ENCODE results near the gene SPOUT1.
A peak's percentile ranks its signal among the peaks of the same experiment; 100 is the strongest.
"Not testable (repeated sequence)": the region's sequence is repeated elsewhere in the genome, so short reads cannot be mapped to it uniquely, and the experiment has no call there.

The SPOUT1 gene

DNA sequence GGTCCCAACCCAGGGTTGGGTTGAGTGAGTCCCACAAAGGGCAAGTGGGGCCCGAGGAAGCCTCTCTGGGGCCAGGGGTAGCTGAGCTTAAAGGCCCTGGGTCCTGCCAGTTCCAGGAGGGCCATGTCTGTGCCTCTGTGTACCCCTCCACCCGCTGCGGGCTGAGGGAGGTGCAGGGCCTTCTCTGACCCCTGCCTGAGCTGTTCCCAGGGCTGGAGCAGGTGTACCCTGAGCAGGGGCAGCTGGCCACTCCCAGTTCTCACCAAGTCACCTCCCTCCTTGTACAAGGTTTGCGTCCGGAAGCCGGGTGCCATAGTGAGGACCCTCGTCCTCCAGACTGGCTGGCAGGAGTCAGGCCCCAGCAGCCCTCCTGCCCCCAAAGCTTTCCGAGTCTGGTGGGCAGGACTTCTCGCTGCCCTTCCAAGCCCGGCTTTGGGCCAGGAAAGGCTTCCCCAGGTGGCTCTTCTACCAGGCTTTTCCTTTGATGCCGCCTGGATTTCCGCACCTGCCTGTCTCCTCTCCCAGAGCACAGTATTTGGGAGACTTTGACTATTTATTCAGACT lies 20.5 kb downstream of the SPOUT1 start:
- TF ChIP-seq POLR2A (IDR thresholded peaks at IDR 0.05; ENCODE audit: low read length) (no peak), GATA1 (IDR thresholded peaks at IDR 0.05; ENCODE audit: low read depth, low read length) (no peak)
- DNase-seq: no peak

DNA sequence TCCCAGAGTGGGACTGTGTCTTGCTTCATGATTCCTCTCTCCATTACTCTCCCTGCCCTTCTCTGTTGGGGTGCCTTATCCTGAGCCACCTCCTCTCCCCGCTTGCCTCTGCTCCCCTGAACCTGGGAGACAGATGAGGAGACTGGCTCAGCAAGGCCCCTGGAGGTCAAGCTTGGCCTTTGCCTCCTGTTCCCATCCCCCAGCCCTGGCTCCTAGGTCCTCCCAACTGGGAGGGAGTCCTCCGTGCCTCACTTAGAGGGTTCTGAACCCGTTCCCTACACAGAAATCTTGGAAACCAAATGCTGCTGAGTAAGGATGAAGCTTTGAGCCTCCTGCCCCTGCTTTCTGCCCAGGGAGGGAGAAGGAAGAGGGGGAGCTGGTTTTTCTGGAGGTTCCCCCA lies 21.1 kb downstream of the SPOUT1 start:
- TF ChIP-seq POLR2A (IDR thresholded peaks at IDR 0.05; ENCODE audit: low read length) (no peak), GATA1 (IDR thresholded peaks at IDR 0.05; ENCODE audit: low read depth, low read length) (no peak)
- no peak for DNase-seq

DNA sequence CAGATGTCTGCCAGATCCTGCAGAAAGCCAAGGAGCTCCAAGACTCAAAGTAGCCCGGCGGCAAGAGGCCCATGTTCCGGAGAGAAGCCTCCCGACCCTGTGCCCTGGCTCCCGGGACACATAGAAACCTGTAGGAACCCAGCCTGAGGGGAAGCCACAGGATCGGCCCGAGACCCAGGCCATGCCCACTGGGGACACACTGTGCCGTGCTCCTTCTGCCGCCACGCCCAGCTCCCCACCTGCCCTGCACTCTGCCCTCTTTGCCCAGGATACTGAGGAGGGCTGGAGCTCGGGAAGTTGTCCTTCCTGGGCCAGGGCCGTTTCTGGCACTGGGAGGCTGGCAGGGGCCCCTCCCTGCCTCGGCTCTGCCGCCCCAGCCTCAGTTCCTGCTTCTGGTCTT lies 21.8 kb downstream of the SPOUT1 start:
- no peak for DNase-seq
- TF ChIP-seq GATA1 (IDR thresholded peaks at IDR 0.05; ENCODE audit: low read depth, low read length) (no peak), POLR2A (IDR thresholded peaks at IDR 0.05; ENCODE audit: low read length) (no peak)

DNA sequence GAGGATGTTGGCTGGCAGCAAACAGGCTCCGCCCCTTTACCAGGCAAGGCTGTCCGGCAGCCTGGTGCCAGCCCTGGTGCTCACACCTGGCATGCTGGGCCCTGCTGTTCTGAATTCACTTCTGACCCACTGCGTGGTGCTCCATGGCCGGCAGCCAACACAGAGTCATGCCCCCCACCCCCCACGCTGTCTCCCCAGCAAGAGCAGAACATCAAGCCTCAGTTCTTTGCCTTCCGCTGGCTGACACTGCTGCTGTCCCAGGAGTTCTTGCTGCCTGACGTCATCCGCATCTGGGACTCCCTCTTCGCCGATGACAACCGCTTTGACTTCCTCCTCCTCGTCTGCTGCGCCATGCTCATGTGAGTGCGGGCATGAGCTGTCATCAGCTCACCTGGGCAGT lies 23.9 kb downstream of the SPOUT1 start:
- DNase-seq: no peak
- TF ChIP-seq POLR2A (IDR thresholded peaks at IDR 0.05; ENCODE audit: low read length) (no peak), GATA1 (IDR thresholded peaks at IDR 0.05; ENCODE audit: low read depth, low read length) (no peak)

DNA sequence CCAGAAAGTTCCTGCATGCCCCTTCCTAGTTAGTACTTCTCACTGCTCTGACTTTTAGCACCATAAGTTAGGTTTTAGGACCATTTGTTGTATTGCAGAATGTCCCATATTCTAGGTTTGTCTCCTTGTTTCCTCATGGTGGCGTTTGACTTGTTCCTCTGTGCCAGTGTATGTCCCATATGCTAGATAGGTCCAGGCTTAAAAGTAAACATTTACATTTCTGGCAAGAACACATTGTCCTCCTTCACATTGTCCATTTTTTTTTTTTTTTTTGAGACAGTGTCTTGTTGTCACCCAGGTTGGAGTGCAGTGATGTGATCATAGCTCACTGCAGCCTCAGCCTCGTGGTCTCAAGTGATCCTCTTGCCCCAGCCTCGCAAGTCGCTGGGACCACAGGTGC lies 27.1 kb downstream of the SPOUT1 start:
- DNase-seq: no peak

DNA sequence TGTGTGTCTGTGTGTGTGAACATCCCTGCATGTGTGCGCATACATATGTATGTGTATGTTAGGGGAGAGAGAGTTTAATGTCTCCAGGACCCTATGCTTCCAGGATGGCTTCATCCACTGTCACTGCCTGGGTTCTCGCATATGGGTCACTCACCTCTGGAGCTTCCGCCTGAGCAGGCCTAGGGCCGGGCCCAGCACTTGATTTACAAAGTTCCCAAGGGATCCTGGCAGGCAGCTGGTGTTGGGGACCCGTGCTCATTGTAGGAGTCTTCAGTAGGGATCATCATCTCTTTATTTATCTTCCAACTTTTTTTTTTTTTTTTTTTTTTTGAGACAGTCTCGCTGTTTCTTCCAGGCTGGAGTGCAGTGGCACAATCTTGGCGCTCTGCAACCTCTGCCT lies 29.5 kb downstream of the SPOUT1 start:
- DNase-seq: no peak
- no peak for TF ChIP-seq POLR2A (IDR thresholded peaks at IDR 0.05; ENCODE audit: low read length)
- TF ChIP-seq GATA1 (IDR thresholded peaks at IDR 0.05; ENCODE audit: low read depth, low read length): no peak

More for the DNA sequence above, 27.1 kb downstream of the SPOUT1 start:
- TF ChIP-seq GATA1 (IDR thresholded peaks at IDR 0.05; ENCODE audit: low read depth, low read length) (no peak), POLR2A (IDR thresholded peaks at IDR 0.05; ENCODE audit: low read length) (no peak)

DNA sequence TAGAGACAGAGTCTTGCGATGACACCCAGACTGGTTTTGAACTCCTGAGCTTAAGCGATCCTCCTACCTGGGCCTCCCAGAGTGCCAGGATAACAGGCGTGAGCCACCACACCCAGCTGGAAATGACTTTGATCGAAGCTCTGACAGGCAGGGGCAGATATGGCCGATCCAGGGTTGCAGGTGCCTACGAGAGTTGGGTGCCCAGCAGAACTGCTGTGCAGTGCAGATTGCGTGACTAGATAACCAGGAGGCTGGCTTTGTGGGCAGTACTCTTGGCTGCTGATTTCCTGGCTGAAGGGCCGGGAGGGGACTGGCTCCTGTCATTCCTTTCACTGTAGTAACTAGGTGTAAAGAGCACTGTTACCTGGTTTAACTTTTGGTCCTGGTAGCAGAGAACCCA lies 30.7 kb downstream of the SPOUT1 start:
- no peak for TF ChIP-seq GATA1 (IDR thresholded peaks at IDR 0.05; ENCODE audit: low read depth, low read length)
- no peak for TF ChIP-seq POLR2A (IDR thresholded peaks at IDR 0.05; ENCODE audit: low read length)
- DNase-seq: peak; percentile 15 to 29

DNA sequence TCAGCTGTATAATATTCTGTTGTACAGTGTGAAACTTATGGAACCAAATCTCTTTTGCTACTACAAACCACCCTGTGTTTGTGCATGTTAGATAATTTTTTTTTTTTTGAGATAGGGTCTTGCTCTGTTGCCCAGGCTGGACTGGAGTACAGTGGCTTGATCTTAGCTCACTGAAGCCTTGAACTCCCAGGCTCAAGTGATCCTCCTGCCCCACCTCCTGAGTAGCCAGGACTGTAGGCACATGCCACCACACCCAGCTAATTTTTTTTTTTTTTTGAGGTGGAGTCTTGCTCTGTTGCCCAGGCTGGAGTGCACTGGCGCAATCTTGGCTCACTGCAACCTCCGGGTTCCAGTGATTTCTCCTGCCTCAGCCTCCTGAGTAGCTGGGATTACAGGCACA lies 34.6 kb downstream of the SPOUT1 start:
- not testable (repeated sequence) for DNase-seq

DNA sequence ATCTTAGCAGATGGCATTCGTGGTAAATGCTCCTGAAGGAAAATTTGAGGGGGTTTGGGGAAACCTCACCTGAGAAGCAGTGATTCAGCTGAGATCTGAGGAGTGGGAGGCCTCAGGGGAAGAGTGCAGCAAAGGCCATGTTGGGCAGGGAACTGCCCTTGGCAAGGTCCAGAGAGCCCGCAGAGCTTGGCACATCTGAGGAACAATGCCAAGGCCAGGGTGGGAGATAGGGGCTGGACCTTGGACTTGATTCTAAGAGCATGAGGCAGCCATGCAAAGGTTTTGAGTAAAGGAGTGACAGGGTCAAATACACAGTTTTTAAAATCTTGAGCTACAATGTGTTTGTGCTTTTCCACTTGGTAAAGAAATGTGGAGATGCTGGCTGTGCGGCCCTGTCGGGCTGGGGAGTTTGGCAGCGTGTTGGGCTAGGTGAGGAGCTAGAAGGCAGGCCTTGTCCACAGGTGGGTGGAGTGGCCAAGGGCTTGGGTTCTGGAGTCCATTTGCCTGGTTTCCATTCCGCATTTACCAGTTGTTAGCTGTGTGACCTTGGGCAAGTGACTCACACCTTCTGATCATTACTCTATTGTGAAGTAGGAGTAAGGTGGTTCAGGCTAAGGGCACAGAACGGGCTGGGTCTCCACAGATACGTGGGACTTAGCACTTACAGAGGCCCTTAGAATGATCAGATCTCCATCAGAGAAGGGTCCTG lies 36.5 kb downstream of the SPOUT1 start:
- TF ChIP-seq POLR2A (IDR thresholded peaks at IDR 0.05; ENCODE audit: low read length): no peak
- TF ChIP-seq GATA1 (IDR thresholded peaks at IDR 0.05; ENCODE audit: low read depth, low read length): no peak
- DNase-seq: no peak

DNA sequence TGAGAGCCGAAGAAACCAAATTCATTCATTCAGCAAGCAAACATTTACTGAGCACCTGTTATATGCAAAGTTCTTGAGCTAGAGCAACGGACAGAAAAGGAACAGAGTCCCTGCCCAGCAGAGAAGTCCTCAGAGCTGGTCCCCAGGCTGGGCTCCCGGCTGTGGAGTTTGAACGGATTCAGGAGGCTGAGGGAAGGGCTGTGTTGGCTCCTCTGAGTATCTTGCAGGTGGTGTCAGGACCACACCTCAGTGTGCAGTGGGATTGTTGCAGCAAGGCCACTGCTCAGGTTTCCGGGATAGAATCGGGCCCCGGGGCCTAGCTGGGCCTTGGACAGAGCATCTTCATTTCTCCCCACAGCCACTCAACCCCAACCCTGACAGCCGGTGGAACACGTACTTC lies 37.5 kb downstream of the SPOUT1 start:
- no peak for TF ChIP-seq GATA1 (IDR thresholded peaks at IDR 0.05; ENCODE audit: low read depth, low read length)
- no peak for TF ChIP-seq POLR2A (IDR thresholded peaks at IDR 0.05; ENCODE audit: low read length)

DNA sequence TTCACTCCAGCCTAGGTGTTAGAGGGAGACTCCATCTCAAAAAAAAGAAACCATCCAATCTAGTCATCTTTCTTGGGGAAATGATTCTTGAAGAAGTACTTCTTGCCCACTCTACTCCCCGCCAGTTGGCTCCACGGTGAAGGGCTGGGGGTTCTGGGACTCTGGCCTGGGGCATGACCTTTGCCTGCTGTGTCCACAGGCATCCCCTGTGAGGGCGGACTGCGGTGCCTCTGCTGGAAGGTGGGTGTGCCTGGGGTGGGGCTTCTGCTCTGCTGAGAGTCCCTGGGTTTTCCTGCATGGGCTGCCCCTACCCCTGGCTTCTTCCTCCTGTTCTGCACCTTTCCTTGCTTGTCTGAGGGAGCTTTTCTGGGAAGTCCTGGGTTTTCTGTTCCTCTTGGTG lies 39.1 kb downstream of the SPOUT1 start:
- TF ChIP-seq POLR2A (IDR thresholded peaks at IDR 0.05; ENCODE audit: low read length): no peak
- no peak for TF ChIP-seq GATA1 (IDR thresholded peaks at IDR 0.05; ENCODE audit: low read depth, low read length)
- no peak for DNase-seq

More for the DNA sequence above, 37.5 kb downstream of the SPOUT1 start:
- no peak for DNase-seq

DNA sequence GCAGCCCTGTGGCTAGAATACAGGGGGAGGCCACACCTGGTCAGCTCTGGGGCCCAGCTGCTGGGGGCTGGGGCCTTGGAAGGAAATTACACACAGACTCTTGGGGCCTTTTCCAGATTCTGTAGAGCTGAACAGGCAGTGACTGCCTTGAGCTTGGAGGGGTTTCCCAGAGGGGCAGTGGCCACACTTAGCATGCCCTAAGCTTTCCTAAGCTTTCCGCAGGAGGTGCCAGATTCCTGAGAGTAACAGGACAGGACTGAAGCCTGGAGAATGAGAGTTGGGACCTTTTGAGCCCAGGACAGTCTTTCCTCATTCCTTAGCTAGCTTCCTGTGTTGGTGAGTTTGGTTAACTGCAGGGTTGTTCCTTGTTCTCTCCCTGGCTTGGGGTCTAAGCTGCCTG lies 41.1 kb downstream of the SPOUT1 start:
- TF ChIP-seq GATA1 (IDR thresholded peaks at IDR 0.05; ENCODE audit: low read depth, low read length) (no peak), POLR2A (IDR thresholded peaks at IDR 0.05; ENCODE audit: low read length) (no peak)
- no peak for DNase-seq

DNA sequence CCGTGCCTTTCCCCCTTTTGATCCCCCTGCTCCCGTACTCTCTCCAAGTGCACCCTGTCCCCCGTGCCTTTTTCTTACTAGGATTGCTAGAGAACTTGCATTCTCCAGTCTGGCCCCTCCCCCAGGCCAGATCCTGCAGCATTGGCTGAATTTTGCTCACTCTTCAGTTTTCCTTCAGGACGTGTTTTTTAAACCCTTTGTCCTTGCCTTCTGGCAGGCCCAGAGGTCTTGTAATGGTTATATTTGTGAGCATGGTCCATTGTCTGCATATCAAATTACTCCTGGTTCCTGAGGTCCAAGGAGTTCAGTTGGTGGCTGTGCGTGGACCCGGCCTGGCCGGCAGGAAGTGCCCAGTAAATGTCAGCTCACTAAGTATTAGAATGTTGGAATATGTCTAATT lies 41.9 kb downstream of the SPOUT1 start:
- no peak for TF ChIP-seq POLR2A (IDR thresholded peaks at IDR 0.05; ENCODE audit: low read length)
- no peak for TF ChIP-seq GATA1 (IDR thresholded peaks at IDR 0.05; ENCODE audit: low read depth, low read length)
- DNase-seq: peak; percentile 26 to 49

DNA sequence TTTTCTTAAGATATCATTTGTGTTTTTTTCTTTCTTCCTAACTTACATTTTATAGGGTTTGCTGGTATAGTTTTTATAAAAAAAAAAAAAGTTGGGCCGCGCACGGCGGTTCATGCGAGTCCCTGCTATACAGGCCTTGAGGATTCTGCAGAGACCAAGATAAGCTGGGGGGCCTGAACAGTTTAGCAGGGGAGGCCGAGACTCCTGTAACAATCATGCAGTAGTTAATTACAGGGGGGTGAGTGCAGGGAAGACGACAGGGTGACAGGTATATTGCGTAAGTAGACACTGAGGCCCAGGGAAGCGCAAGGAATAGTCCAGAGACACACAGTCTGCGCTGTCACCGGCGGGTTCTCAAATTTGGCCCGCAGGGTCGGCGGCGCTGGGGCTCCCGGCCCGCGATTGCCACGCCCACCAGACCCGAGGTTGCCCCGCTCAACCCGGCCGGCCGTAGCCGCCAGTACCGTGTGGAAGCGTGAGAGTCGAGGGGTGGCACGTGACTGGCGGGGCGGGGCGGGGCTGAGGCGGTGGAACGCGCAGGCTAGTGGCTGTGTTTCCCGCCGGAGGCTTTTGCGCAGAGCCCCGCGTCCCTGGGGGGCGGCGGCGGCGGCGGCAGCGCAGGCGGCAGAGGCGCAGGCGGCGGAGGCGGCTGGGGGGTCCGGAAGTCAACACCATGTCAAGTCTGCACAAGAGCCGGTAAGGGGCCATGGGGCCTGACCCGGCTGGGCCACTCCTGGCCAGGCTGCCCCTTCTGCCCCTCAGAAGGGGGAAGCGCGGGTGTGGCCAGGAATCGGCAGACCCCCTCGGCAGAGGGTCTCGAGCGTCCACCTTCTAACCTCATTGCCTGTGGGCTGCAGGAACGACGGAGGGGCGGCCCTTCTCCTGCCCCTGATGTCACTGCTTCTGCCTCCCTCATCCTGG lies 42.7 kb downstream of the SPOUT1 start, which contains the start of gene TBC1D13:
Gene TBC1D13 (plus strand): TSS at position 573 of the 921 bp plus-strand sequence. CDS start 101 bp downstream, at position 674.
- TF ChIP-seq POLR2A (IDR thresholded peaks at IDR 0.05; ENCODE audit: low read length) (peak; percentile 61), GATA1 (IDR thresholded peaks at IDR 0.05; ENCODE audit: low read depth, low read length) (no peak)
- peak; percentile 93 to 95 for DNase-seq
